GM19452 (cell line): ENCODE data around the gene NTRK3.

Experiments
- ATAC-seq: cut with Tn5 transposase; IDR thresholded peaks from one replicate; pipeline ENCODE4 v1.9.1; 2021; ENCODE audit not compliant: unreplicated experiment

Gene NTRK3

DNA sequence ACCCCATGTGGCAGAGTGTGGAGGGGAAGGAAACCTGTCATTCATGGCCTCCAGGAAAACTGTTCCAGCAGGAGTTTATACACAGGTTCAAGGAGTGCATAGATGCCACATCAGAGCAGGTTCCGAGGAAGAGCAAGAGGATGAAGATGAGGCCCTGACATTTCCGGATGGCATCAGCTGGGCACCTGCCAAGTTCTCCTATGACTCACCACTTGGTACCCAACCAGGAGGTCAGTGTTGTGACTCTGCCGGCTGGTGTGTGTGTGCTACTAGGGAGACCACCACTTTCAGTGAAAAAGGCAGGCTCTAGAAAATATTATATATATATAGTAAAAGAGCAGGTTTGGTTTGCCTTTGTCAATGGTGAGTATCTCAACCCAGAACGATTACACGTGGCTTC, 69.3 kb downstream of the NTRK3 start:
- ATAC-seq: no peak

DNA sequence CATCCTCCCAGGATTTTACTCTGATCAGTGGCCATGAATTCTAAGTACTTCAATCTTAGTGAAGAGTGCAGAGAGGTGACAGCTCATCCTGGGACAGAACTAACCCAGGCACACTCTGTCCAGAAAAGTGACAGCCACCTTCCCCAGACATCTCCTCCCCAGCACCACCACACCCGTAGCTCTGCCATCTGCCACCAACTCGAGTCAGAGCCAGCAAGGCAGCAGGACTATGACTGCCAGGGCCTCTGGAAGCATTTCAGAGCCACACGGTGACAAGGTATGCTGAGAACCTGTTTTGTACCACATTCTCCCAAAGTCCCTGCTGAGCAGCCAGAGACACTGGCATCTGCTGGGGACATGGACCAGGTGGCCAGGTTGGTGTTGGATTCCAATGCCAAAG, 71.0 kb downstream of the NTRK3 start:
- ATAC-seq: no peak

DNA sequence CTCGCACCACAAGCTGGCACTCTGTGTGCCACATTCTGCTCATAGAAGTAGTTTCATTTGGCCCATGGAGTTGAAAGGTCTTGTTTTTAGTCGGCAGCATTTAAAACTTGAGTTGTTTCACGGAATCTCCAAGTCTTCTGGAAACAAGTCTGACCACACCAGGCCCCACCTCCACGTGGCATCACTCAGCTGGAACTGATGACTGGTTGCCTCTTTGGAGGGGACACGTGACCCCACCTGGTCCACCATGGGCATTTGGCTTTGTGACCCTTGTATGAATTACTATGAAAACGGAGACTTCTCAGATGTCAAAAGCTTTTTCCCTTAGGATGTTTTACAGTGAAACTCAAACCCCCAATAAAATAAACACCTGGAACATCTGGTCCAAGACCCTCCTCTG, 74.9 kb downstream of the NTRK3 start:
- ATAC-seq: no peak

GRCh38 chr15:88179562-88179961, 77.0 kb downstream of the NTRK3 start:
- ATAC-seq: peak; percentile 90

GRCh38 chr15:88178631-88179030, 77.9 kb downstream of the NTRK3 start:
- peak; percentile 47 for ATAC-seq

DNA sequence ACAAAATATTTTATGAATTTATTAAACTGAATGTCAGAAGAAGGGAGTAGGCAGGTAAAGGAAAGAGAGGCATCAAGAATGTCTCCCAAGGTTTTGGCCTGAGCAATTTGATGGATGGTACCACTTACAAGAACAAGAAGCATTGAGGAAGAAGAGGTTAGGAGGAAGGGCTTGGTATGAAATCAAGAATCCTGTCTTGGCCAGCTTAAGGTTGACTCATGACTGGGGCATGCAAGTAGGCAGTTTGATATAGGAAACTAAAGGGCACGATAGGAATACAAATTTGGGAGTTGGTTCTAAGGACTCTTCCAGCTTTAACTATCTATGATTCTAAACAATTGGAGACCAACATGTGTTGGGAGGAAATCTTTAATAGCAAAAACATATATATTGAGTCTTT, 79.1 kb downstream of the NTRK3 start:
- no peak for ATAC-seq

GRCh38 chr15:88174571-88174970, 82.0 kb downstream of the NTRK3 start:
- ATAC-seq: no peak

- no peak for ATAC-seq
These were observed 90.2 kb downstream of the NTRK3 start for GRCh38 chr15:88166082-88166993.

DNA sequence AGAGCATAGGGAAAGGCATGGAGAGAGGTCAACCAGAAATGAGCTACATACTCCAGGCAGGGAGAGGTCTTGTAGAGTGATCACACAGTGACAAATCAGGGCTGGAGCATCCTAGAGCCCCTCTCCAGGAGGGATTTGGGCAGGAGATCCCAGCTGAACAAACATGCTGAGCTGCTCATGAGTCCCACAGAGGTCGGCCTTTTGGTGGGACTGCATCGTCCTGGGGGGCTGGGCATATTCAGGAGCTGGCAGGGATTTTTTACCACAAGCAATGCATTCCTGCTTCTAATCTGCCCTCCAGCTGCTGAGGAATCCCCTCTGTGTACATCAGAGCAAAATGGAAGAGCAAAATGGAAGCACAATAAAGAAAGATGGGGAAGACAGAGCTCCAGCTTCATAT, 94.9 kb downstream of the NTRK3 start:
- no peak for ATAC-seq

DNA sequence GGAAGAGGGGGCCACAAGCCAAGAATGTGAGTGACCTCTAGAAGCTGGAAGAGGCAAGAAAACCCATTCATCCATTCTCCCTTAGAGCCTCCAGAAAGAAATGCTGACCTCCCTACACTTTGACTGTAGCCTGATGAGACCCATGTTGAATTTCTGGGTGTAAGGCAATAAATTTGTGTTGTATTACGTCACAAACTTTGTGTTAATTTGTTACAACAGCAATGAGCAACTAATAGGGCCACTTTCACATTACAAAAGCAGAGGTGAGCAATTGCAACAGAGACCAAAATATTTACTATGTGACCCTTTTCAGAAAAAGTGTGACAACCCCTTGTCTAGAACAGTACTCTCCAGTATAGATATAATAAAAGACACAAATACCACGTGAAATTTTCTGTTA, 101.2 kb downstream of the NTRK3 start:
- ATAC-seq: no peak

DNA sequence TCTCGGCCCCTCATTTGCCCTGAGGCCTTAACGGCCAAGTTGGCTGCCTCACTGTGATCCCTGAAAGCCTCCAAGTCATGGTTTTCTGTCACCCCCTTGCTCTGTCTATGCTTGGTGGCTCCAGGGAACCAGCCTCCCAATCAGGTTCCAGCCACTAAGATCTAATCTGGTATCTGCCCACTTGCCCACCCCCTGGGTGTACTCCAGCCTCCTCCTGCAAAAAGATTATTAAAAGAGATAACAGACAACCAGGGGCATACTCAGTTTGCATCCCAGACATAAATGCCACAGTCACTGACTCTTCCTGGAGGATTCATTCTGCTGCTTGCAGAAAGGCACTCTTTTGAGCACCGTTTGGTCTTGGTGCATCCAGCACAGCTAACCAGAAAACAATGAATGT, 103.9 kb downstream of the NTRK3 start:
- no peak for ATAC-seq

DNA sequence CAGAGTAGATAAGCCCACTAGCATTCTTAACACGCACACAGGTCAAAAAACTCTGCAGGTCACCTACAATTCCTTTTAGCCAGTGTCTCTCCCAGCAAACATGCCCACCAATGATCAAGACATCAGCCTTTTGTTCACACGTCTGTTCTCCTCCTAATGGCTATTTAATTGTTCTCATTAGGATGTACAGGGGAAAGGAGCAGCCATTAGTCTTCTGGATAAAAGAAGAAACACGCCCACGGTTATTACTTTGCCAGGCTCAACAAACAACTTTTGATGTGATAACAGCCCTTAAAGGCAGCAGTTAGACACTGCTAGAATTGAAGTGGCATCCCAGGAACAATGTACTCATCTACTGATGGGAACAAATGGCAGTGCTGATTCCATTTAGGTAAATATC, 108.8 kb downstream of the NTRK3 start:
- no peak for ATAC-seq

DNA sequence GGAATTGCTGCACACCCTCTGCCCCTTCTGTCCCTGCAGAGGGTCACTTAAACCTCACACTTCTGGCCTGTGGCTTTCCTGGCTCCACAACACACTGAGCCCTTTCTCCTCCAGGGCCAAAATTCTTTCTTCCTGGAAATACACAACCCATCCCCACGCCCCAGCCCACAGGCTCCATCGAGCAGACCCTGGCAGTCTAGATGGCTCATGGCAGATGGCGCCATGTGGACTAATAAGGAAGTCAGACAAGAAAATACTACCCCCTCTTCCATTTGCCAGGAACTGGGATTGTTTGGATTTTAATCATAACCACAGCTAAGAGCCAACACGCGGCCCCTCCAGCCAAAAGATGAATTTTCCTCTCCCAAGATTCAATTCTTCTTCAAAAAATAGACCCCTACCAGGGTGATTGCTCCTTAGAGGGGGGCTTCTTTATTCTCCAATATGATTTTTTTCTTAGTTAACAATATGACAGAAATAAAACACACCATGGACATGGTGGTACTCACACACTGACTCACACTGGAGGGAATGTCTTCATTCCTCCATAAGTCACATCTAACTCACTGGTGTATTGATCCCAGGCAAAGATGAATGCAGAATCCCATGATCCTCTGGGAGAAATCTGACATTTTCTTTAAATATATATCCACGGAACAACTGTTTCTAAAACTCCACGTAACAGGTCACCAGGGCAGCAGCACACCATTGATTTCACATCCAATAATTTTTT, 111.5 kb downstream of the NTRK3 start:
- ATAC-seq: no peak

- ATAC-seq: no peak
These were observed 114.4 kb downstream of the NTRK3 start for GRCh38 chr15:88142121-88142520.

GRCh38 chr15:88141269-88141889, 115.2 kb downstream of the NTRK3 start:
- no peak for ATAC-seq

DNA sequence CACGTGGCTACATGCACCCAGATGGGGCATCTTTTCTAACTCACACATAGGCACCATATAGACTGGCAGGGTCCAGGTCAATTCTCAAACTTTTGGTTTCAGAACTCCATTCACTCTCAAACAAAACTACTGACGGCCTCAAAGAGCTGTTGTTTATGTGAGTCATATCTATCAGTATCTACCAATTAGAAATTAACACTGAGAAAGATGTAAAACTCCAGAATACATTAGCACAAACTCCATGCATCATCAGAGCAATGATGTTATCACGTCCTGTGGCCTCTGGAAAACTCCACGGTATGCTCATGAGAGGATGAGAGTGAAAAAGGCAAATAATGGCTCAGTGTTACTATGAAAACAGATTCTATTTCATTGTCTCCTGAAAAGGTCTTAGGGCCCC, 116.1 kb downstream of the NTRK3 start:
- no peak for ATAC-seq

- ATAC-seq: no peak
These were observed 116.6 kb downstream of the NTRK3 start for GRCh38 chr15:88139936-88140335.

GRCh38 chr15:88133795-88134194, 122.7 kb downstream of the NTRK3 start:
- ATAC-seq: no peak

DNA sequence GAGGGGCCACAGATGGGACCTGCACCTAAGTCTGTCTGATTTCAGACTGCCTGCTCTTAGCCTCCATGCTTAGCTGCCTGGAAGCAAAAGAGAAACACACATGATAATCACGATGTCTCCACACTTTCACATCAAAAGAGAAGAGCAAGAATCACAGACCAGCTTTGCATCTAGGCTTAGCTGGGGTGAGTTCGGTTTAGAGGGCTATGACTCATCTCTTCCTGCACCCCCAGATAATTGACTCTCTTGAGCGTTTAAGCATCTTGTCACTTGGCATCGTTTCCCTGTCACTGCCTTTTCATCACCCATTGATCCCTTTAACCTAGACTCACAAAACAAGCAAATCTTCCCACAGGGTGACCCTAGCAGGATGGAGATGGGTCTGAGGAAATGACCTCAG, 124.0 kb downstream of the NTRK3 start:
- ATAC-seq: no peak

GRCh38 chr15:88131937-88132336, 124.6 kb downstream of the NTRK3 start:
- ATAC-seq: no peak

GRCh38 chr15:88127432-88127790, 129.1 kb downstream of the NTRK3 start:
- no peak for ATAC-seq
